HFF-Myc (cell line): Measurements from ENCODE around the gene EXT2.

Source experiments
- DNase-seq: peaks from one replicate; pipeline ENCODE4 v3.0.0-alpha.2; 2011; ENCODE audit warnings: low read depth; ENCODE audit errors: extremely low read depth
- H3K4me3 ChIP-seq: replicated peaks from 2 replicates; pipeline ENCODE4 v1.5.1; 2011; ENCODE audit warnings: low read depth, mild to moderate bottlenecking, control low read depth, low read length
- TF ChIP-seq, protein P1 (sequence below): IDR thresholded peaks from 2 replicates; pipeline ENCODE4 v1.5.1; 2012; ENCODE audit warnings: mild to moderate bottlenecking, low read depth, low read length, control low read depth; ENCODE audit errors: missing control alignments

The EXT2 gene

DNA sequence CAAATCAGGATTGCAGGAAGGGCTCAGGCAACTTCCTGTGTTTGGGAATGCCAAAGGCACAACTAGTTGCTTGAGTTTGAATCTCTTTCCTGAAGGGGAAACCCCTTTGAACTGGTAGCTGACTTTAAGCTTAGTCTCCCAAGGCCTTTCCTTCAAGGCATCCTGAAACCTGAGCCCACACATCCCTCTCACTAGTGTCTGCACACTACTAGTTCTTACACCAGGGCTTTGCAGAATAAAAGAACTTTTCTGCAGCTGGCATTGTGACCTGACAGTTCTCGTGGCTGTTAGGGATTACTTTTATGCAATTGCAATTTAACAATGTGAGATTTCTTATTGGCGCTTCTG is 95.4 kb downstream of the EXT2 start:
- H3K4me3 ChIP-seq = no peak overlapping the region
- TF ChIP-seq, protein P1, sequence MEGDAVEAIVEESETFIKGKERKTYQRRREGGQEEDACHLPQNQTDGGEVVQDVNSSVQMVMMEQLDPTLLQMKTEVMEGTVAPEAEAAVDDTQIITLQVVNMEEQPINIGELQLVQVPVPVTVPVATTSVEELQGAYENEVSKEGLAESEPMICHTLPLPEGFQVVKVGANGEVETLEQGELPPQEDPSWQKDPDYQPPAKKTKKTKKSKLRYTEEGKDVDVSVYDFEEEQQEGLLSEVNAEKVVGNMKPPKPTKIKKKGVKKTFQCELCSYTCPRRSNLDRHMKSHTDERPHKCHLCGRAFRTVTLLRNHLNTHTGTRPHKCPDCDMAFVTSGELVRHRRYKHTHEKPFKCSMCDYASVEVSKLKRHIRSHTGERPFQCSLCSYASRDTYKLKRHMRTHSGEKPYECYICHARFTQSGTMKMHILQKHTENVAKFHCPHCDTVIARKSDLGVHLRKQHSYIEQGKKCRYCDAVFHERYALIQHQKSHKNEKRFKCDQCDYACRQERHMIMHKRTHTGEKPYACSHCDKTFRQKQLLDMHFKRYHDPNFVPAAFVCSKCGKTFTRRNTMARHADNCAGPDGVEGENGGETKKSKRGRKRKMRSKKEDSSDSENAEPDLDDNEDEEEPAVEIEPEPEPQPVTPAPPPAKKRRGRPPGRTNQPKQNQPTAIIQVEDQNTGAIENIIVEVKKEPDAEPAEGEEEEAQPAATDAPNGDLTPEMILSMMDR = no peak
- no peak for DNase-seq

DNA sequence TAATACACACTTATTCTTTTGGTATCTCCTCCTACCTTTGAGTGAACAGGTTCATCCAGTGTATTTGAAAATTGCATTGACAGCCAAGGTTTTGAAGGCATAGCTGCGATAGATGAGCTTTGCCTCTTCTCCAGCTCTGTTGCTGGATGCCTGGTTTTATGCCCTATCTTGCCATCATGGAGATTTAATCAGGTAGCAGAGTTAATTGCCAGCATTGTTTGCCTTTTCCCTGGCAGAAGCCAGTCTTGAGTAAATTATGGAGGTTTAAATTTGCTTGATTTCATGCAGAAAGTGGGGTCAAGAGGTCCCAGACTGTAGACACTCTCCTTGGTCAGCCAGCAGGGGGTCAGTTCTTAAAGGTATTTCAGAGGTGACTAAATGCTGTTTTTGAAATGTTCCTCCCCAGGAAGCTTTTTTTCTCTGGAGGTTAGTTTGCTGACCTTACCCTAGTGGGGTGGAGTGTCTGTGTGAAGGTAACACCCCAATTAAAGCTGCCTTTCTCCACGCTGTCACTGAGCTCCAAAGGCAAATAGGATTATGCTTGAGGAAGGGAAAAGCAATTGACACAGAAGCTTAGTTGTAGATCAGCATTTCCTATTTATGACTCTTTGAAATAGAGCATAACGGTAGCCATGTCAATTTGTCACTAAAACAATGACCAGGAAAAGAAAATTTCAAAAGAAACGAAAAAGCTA is 96.0 kb downstream of the EXT2 start:
- H3K4me3 ChIP-seq = no peak overlapping the region
- TF ChIP-seq, protein P1 = no peak
- no peak for DNase-seq

DNA sequence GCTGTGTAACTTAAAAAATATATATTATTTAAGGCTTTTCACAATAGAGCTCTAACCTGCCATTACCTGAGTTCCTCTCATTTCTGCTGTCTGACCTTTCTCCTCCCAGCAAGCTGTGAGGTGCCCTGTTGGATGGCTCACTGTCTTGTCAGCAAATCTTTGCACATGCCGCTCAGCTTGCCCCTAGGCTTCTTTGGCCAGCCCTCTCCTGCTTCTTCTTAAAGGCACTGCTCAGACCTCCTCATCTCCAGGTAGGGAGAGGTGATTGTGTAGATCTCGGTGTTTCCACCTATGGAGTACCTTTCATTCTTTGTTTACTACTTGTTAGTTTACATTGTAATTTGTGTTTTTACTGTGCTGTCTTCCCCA is 96.5 kb downstream of the EXT2 start:
- no peak overlapping the region for H3K4me3 ChIP-seq
- DNase-seq = no peak
- TF ChIP-seq, protein P1 = no peak

DNA sequence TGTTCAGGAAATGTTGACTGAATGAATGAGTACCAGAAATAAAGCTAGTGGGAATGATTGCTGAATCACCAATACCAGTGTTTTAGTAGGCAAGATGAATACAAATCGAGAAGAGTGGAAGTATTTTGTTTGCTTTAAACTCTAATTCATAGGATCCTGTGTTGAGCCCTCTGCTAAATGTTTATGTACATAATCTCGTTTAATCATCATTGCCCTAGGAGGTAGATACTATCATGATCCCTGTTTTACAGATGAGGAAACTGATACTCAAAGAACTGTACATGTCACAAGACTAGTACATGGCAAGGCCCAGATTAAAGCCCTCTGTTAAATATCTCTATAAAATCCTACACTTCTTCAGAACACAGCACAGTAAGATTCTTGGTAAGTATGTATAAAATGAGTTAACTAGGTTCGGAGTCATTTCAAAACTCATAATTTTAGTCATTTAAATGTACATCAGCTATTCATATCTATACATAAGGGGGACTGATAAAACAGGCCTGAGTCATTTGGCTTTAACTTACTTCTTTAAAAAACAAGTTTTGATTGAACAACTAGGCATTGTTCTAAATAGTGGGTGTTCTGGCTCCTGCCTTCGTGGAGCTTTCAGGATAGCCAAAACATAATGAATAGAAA is 97.1 kb downstream of the EXT2 start:
- no peak overlapping the region for H3K4me3 ChIP-seq
- TF ChIP-seq, protein P1 = no peak
- DNase-seq = no peak

DNA sequence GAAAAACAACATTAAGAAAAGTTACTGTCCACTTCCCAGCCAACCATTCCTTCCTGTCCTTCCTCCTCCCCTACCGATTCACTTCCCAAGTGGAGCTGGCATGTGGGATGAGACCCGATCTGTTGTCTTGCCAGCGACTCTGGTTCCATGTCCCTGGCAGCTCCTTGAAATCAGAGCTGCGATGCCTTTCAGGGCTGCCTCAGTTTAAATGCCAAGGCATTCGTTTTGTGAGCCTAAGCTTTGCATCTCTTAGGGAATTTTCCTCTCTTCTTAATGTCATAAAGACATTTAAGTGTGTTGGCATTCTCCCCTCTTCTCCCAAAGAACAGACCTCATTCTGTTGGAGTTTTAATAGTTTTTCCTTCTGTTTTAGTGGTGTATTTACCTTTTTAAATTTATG is 98.4 kb downstream of the EXT2 start:
- TF ChIP-seq, protein P1 = no peak
- DNase-seq = no peak
- H3K4me3 ChIP-seq = no peak overlapping the region

DNA sequence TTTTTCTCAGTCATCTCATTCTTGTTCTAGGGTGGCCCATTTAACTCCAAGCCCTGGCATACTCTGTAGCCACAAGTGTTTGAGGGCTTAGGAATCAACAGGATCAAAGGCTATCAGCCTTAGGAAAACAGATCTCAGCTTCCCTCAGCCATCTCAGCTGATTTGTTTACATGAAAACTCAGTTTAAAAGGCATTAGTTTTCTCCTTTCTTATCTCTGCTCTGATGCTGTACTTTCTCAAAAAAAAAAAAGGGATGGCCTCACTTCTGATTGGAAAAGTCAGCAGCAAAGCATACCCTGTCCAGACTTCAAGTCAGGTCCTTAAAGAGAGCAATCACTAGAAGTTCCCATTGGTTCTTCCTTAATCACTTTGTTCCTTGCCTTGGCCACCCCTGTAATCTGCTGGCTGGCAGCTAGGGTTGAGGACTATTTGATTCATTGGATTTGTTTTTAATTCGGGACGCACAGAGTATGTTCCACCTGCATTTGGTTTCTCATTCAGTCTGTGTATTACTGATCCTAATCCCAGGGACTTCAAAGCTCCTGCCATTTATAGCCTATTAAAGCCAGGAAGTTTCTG is 102.8 kb downstream of the EXT2 start:
- TF ChIP-seq, protein P1 = no peak
- no peak for DNase-seq
- H3K4me3 ChIP-seq = no peak overlapping the region

DNA sequence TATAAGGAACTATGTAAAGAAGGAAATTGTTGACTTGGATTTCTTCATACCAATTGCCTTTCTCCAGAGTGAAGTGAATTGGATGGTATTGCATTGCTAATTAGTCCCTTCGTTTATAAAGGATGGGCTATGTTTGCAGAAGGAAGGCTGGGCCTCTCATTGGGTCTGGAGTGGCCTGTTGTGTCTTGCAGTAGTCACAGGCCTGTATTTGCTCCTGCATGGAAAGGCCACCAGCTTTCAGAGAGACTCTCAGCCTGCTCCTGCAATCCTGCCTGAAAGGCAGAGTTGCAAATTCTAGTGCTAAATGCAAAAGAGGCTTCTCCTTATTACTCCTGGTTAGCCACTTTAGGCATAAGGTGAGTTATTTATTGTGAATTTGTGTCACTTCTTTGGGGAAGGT is 103.8 kb downstream of the EXT2 start:
- no peak for DNase-seq
- TF ChIP-seq, protein P1 = no peak
- H3K4me3 ChIP-seq = no peak overlapping the region
